Gastroesophageal sphincter (tissue), 4 donors: ENCODE measurements around the gene SMIM43. TPM values are rescaled to one million over a fixed set of nuclear protein-coding genes. Genes with fewer than 3 reads are reported as not detected.

ENCODE experiments used
- ATAC-seq: fragments of 150-250 bp; one replicate; pipeline ENCODE4 v1.9.1; 2016; ENCODE audit warnings: mild to moderate bottlenecking, moderate library complexity
- H3K27ac ChIP-seq, 4 donors: fragments of 200-600 bp; sonication (generic) in 3 of 4; 1 replicate in 3 of 4; 2 replicates in 1 of 4; pipeline ENCODE4 v1.5.1; 2016 to 2019
- H3K27me3 ChIP-seq: fragments of 200-600 bp; sonication (generic); one replicate; pipeline ENCODE4 v1.5.1; 2019
- H3K36me3 ChIP-seq, 2 donors: fragments of 200-600 bp; sonication (generic); one replicate each; pipeline ENCODE4 v1.5.1; 2019; ENCODE audit warnings: control low read depth in 1 of 2
- H3K4me1 ChIP-seq, 3 donors: fragments of 200-600 bp; sonication (generic); 1 replicate in 2 of 3; 2 replicates in 1 of 3; pipeline ENCODE4 v1.5.1; 2016 to 2019; ENCODE audit warnings: control low read depth in 2 of 3
- H3K4me3 ChIP-seq, 2 donors: fragments of 200-600 bp; sonication (generic); one replicate each; pipeline ENCODE4 v1.5.1; 2019; ENCODE audit warnings: mild to moderate bottlenecking in 1 of 2, moderate library complexity in 1 of 2
- H3K9me3 ChIP-seq, 3 donors: fragments of 200-600 bp; sonication (generic); one replicate each; pipeline ENCODE4 v1.5.1; 2017 to 2019; ENCODE audit warnings: control low read depth in 2 of 3
- EP300 ChIP-seq: sonication (generic); formaldehyde crosslinking; IDR thresholded peaks from one replicate; pipeline ENCODE4 v1.6.1; 2017; ENCODE audit warnings: antibody characterized with exemption, mild to moderate bottlenecking
- POLR2A ChIP-seq, 2 donors: fragments of 450-650 bp; IDR thresholded peaks; one replicate each; pipeline ENCODE4 v1.6.1; 2017; ENCODE audit warnings: antibody characterized with exemption in 2 of 2, mild to moderate bottlenecking in 2 of 2, moderate library complexity in 1 of 2
- POLR2AphosphoS5 ChIP-seq: sonication (generic); formaldehyde crosslinking; IDR thresholded peaks from one replicate; pipeline ENCODE4 v1.6.1; 2017; ENCODE audit warnings: antibody characterized with exemption
- WGBS, 2 donors: methylation state at CpG; one replicate each; pipeline ENCODE4 v1.1.5; 2018; ENCODE audit warnings: low coverage in 1 of 2; 5-methylcytosine and 5-hydroxymethylcytosine counted together
- total RNA-seq, 4 donors: library from RNA; depleted of rRNA; stranded (reverse); fragments of >200 nt; gene quantifications; one replicate each; pipeline ENCODE4 v1.1.0, GENCODE V29; 2016
- TF ChIP-seq, protein P1 (sequence below), 4 experiments: fragments of 200-600 bp in 2 of 4; fragments of 450-650 bp in 2 of 4; sonication (generic) in 1 of 4; IDR thresholded peaks; one replicate each; pipeline ENCODE4 v1.5.1; 2017 to 2019; ENCODE audit warnings: antibody characterized with exemption in 4 of 4, mild to moderate bottlenecking in 2 of 4, moderate library complexity in 2 of 4

SMIM43 gene
- total RNA-seq, 4 donors from 2014 or later, result 0.39 to 2.3 (median 0.51) TPM

GRCh38 chr4:121778991-121779628 is 14.1 kb upstream of the SMIM43 start:
- Histone ChIP-seq H3K27ac (no peak overlapping the region), H3K27me3 (peaks cover 22% of the 10 kb centered on the region), H3K36me3 (no peaks in the 10 kb centered on the region), H3K4me3 (no peak overlapping the region), H3K9me3 (peaks cover 0 to under 1% (median 0%) of the 10 kb centered on the region in 3 donors), H3K4me1 (no peaks in the 10 kb centered on the region)
- TF ChIP-seq EP300, result no peak
- TF ChIP-seq, protein P1, sequence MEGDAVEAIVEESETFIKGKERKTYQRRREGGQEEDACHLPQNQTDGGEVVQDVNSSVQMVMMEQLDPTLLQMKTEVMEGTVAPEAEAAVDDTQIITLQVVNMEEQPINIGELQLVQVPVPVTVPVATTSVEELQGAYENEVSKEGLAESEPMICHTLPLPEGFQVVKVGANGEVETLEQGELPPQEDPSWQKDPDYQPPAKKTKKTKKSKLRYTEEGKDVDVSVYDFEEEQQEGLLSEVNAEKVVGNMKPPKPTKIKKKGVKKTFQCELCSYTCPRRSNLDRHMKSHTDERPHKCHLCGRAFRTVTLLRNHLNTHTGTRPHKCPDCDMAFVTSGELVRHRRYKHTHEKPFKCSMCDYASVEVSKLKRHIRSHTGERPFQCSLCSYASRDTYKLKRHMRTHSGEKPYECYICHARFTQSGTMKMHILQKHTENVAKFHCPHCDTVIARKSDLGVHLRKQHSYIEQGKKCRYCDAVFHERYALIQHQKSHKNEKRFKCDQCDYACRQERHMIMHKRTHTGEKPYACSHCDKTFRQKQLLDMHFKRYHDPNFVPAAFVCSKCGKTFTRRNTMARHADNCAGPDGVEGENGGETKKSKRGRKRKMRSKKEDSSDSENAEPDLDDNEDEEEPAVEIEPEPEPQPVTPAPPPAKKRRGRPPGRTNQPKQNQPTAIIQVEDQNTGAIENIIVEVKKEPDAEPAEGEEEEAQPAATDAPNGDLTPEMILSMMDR (IDR thresholded peaks at IDR 0.05), result no peak
- TF ChIP-seq POLR2AphosphoS5, result no peak
- WGBS, 2 donors, result 28 to 30% methylated on average over 8 of the region's 8 CpGs
- ATAC-seq, result no peak

GRCh38 chr4:121777625-121778024 is 12.7 kb upstream of the SMIM43 start:
- H3K9me3 ChIP-seq, result no peaks in the 10 kb centered on the region
- no peak overlapping the region for H3K27ac ChIP-seq
- ATAC-seq, result no peak
- no peak overlapping the region for H3K4me3 ChIP-seq
- peaks cover 22% of the 10 kb centered on the region for H3K27me3 ChIP-seq
- no peak for TF ChIP-seq POLR2AphosphoS5
- TF ChIP-seq, protein P1 (IDR thresholded peaks at IDR 0.05), result no peak
- 27 to 64% methylated on average over 2 to 3 of the region's 3 CpGs for WGBS, 2 donors
- no peaks in the 10 kb centered on the region for H3K36me3 ChIP-seq
- H3K4me1 ChIP-seq, result no peaks in the 10 kb centered on the region

DNA sequence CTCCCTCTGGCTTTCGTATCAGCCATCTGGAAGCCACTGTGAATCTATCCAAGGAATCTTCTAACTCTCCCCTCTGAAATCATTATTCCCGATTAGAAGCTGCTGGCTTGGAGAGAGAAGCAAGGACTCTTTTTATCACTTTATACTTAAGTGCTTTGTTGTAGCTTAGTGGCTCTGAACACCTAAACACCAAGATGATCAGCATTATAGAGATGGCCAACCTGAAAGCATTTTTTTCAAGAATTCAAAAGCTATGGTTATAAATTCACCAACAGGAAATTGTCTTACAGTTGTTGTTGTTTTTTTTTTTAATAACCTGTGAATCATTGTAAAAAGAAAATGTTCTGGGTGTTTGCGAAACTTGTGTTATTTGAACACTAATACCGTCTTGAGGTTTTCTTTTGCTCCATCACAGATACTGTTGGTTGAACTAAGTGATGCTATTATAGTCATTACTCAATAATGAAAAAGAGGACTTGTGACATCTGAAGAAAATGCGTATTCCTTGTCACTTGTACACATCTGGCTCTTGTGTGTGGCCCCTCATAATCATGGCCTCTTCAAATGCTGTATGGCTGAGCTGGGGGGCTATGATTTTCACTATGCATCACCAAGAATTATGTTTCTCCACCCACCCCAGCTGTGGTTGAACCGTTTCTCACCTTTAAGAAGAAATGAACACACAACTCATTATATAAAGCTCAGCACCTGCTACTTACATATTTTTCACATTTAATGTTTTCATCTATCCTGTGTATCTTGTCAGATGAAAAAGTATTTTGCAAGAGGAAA is 11.8 kb upstream of the SMIM43 start:
- Histone ChIP-seq H3K9me3 (no peaks in the 10 kb centered on the region), H3K4me1 (no peaks in the 10 kb centered on the region), H3K36me3 (no peaks in the 10 kb centered on the region), H3K27ac (no peak overlapping the region), H3K4me3 (no peak overlapping the region), H3K27me3 (peaks cover 20% of the 10 kb centered on the region)
- TF ChIP-seq EP300, result no peak
- no peak for TF ChIP-seq POLR2A (IDR thresholded peaks at IDR 0.05)
- TF ChIP-seq POLR2AphosphoS5, result no peak
- TF ChIP-seq, protein P1 (IDR thresholded peaks at IDR 0.05), result no peak
- ATAC-seq, result no peak
- 73 to 84% methylated on average over 5 to 6 of the region's 6 CpGs for WGBS, 2 donors

DNA sequence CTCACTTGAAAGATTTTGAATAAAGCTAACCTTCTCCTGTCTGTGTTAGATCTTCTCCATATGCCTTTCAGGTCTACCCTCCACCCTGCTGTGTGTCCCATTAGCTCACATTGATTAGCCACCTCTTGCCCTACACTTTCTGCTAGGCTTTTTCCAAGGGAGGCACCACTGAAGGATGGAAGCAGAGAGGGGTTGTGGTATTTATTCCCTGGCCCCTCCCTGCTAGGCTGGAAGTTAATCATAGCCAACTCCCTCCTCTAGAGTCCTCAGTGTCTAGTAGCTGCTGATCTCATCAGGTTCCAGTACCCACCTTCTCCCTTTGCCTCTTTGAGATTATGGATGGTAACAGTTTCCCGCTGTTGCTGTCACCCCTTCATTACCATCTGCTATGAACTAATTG is 8.9 kb upstream of the SMIM43 start:
- peaks cover 16% of the 10 kb centered on the region for H3K27me3 ChIP-seq
- no peak overlapping the region for H3K27ac ChIP-seq
- no peak for ATAC-seq
- no peaks in the 10 kb centered on the region for H3K9me3 ChIP-seq
- H3K4me3 ChIP-seq, result no peak overlapping the region
- H3K4me1 ChIP-seq, result no peaks in the 10 kb centered on the region
- TF ChIP-seq, protein P1 (IDR thresholded peaks at IDR 0.05), result no peak
- TF ChIP-seq EP300, result no peak
- 100% methylated on average over 1 of the region's 1 CpG; no CpG with 5 or more reads in 1 of the 2 donors for WGBS, 2 donors
- no peaks in the 10 kb centered on the region for H3K36me3 ChIP-seq

DNA sequence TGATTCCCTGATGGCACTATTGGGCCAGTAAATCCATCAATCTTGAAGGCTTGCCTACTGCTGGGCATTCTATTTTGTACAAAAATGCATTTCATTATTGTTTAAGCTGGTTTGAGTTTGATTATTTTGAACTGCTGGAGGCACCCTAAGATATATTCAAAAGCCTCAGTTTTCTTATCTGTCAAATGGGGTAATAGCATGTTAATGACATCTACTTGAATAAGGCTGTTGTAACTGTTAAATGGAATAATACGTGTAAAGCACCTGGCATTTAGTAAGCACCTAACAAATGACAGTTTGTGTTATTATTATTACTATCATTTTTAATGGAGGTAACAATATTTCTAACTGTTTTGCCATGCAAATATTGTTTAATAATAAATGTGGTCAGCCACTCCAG is 6.9 kb upstream of the SMIM43 start:
- Histone ChIP-seq H3K27me3 (peaks cover 16% of the 10 kb centered on the region), H3K4me3 (no peak overlapping the region), H3K27ac (no peak overlapping the region), H3K9me3 (no peaks in the 10 kb centered on the region), H3K4me1 (no peaks in the 10 kb centered on the region), H3K36me3 (no peaks in the 10 kb centered on the region)
- TF ChIP-seq, protein P1 (IDR thresholded peaks at IDR 0.05), result no peak
- TF ChIP-seq POLR2AphosphoS5 (no peak), EP300 (no peak)
- ATAC-seq, result no peak
- WGBS, 2 donors, result 79 to 100% methylated on average over 1 of the region's 1 CpG
